HepG2 (cell line): ENCODE data around the gene PRKD2. TPM values are rescaled to one million over a fixed set of nuclear protein-coding genes. Genes with fewer than 3 reads are reported as not detected.

Experiments
- CCDC6 ChIP-seq: sonication (generic); formaldehyde crosslinking; IDR thresholded peaks from 2 replicates; pipeline ENCODE4 v1.8.1; 2022; ENCODE audit warnings: mild to moderate bottlenecking, missing genetic modification reagents, moderate library complexity
- FOXO1 ChIP-seq: sonication (generic); formaldehyde crosslinking; IDR thresholded peaks from 2 replicates; pipeline ENCODE4 v1.4.0; 2020; ENCODE audit warnings: missing genetic modification reagents
- KMT2B ChIP-seq: IDR thresholded peaks from 2 replicates; pipeline ENCODE4 v1.6.1; 2016; ENCODE audit warnings: missing genetic modification reagents, missing compliant biosample characterization
- MAZ ChIP-seq, 2 experiments: sonication (generic) in 1 of 2; formaldehyde crosslinking in 1 of 2; IDR thresholded peaks; 2 replicates each; pipeline versions ENCODE4 v1.5.0 to v1.6.1; 2012 to 2020; ENCODE audit warnings: low read depth in 2 of 2, mild to moderate bottlenecking in 2 of 2, borderline replicate concordance in 1 of 2, improper control_type of control experiment in 1 of 2, low read length in 1 of 2, missing genetic modification reagents in 1 of 2, moderate library complexity in 1 of 2
- NFE2L2 ChIP-seq: fragments of 150-350 bp; IDR thresholded peaks from 2 replicates; pipeline ENCODE4 v1.6.1; 2014; ENCODE audit warnings: low read length
- NPAS2 ChIP-seq: sonication (generic); formaldehyde crosslinking; IDR thresholded peaks from 2 replicates; pipeline ENCODE4 v1.8.0; 2022; ENCODE audit warnings: mild to moderate bottlenecking, missing genetic modification reagents, borderline replicate concordance
- NR3C1 ChIP-seq: sonication (generic); formaldehyde crosslinking; IDR thresholded peaks from 2 replicates; pipeline ENCODE4 v1.4.0; 2020; ENCODE audit warnings: missing genetic modification reagents
- PCBP1 ChIP-seq: fragments of 200-400 bp; formaldehyde crosslinking; IDR thresholded peaks from 2 replicates; pipeline ENCODE4 v1.6.1; 2017; ENCODE audit warnings: mild to moderate bottlenecking, low read depth, low read length, borderline replicate concordance
- SRSF4 ChIP-seq: fragments of 200-400 bp; formaldehyde crosslinking; IDR thresholded peaks from one replicate; pipeline ENCODE4 v1.6.1; 2018; ENCODE audit warnings: mild to moderate bottlenecking, low read depth, low read length, moderate library complexity; ENCODE audit not compliant: poor library complexity, severe bottlenecking
- TAF15 ChIP-seq: fragments of 200-400 bp; formaldehyde crosslinking; IDR thresholded peaks from one replicate; pipeline ENCODE4 v1.6.1; 2018; ENCODE audit warnings: mild to moderate bottlenecking, low read depth, low read length; ENCODE audit not compliant: poor library complexity, severe bottlenecking
- YEATS2 ChIP-seq: sonication (generic); formaldehyde crosslinking; IDR thresholded peaks from 2 replicates; pipeline ENCODE4 v1.4.0; 2020; ENCODE audit warnings: missing genetic modification reagents, borderline replicate concordance
- ZBTB3 ChIP-seq: sonication (generic); formaldehyde crosslinking; IDR thresholded peaks from 2 replicates; pipeline ENCODE4 v1.4.0; 2020; ENCODE audit warnings: low read depth, mild to moderate bottlenecking, moderate library complexity, missing genetic modification reagents, borderline replicate concordance
- ZBTB7A ChIP-seq: sonication (generic); formaldehyde crosslinking; IDR thresholded peaks from 2 replicates; pipeline ENCODE4 v1.8.0; 2022; ENCODE audit warnings: mild to moderate bottlenecking, missing genetic modification reagents
- ZMAT3 ChIP-seq: sonication (generic); formaldehyde crosslinking; conservative IDR thresholded peaks from 2 replicates; pipeline ENCODE4 v1.7.0; 2021; ENCODE audit warnings: missing genetic modification reagents
- ZNF326 ChIP-seq: sonication (generic); formaldehyde crosslinking; IDR thresholded peaks from 2 replicates; pipeline ENCODE4 v1.4.0; 2020; ENCODE audit warnings: missing genetic modification reagents, borderline replicate concordance
- ZNF550 ChIP-seq: sonication (generic); formaldehyde crosslinking; IDR thresholded peaks from 2 replicates; pipeline ENCODE4 v1.4.0; 2020; ENCODE audit warnings: mild to moderate bottlenecking, missing genetic modification reagents, borderline replicate concordance
- ZNF570 ChIP-seq: sonication (generic); formaldehyde crosslinking; IDR thresholded peaks from 2 replicates; pipeline ENCODE4 v1.4.0; 2020; ENCODE audit warnings: mild to moderate bottlenecking, missing genetic modification reagents, borderline replicate concordance
- ZNF7 ChIP-seq: IDR thresholded peaks from 2 replicates; pipeline ENCODE4 v1.6.1; 2016; ENCODE audit warnings: missing biosample characterization, missing genetic modification reagents
- ZNF75D ChIP-seq: sonication (generic); formaldehyde crosslinking; IDR thresholded peaks from 2 replicates; pipeline ENCODE4 v1.8.1; 2023; ENCODE audit warnings: missing genetic modification reagents, mild to moderate bottlenecking, borderline replicate concordance
- ZNF883 ChIP-seq: sonication (generic); formaldehyde crosslinking; IDR thresholded peaks from 2 replicates; pipeline ENCODE4 v1.5.1; 2020; ENCODE audit warnings: mild to moderate bottlenecking, missing genetic modification reagents; ENCODE audit errors: not compliant biosample characterization
- polyA plus RNA-seq, 8 experiments: library from polyadenylated mRNA; depleted of rRNA in 3 of 8; stranded (reverse) in 7 of 8; unstranded in 1 of 8; fragments of >200 nt; fragmentation: Illumina TruSeq in 4 of 8; extraction: Trizol in 4 of 8; gene quantifications; 2 replicates each; pipeline versions ENCODE4 v1.2.1 to v1.2.3, GENCODE V29; 2011 to 2016; ENCODE audit warnings: low read depth in 4 of 8, missing spikeins in 1 of 8, mixed read lengths in 1 of 8; ENCODE audit not compliant: insufficient read depth in 1 of 8
- total RNA-seq, 5 experiments: library from RNA; depleted of rRNA; stranded (reverse); fragments of >200 nt; fragmentation: Illumina TruSeq; extraction: Trizol; gene quantifications; 2 replicates each; pipeline ENCODE4 v1.2.3, GENCODE V29; 2016; ENCODE audit warnings: low read depth in 1 of 5
- TF ChIP-seq, protein P1 (sequence below): sonication (generic); formaldehyde crosslinking; IDR thresholded peaks from 2 replicates; pipeline ENCODE4 v1.5.0; 2020; ENCODE audit warnings: mild to moderate bottlenecking, missing genetic modification reagents
- TF ChIP-seq, protein P2 (sequence below): sonication (generic); formaldehyde crosslinking; IDR thresholded peaks from 2 replicates; pipeline ENCODE4 v1.5.0; 2020; ENCODE audit warnings: mild to moderate bottlenecking, missing genetic modification reagents, borderline replicate concordance

Gene PRKD2
- total and polyA plus RNA-seq, 2 of the 13 experiments (the other 11 are each of a cell fraction or from before 2014, with no cell fraction given) = 6.7 to 7.3 TPM

- TF ChIP-seq, protein P1, sequence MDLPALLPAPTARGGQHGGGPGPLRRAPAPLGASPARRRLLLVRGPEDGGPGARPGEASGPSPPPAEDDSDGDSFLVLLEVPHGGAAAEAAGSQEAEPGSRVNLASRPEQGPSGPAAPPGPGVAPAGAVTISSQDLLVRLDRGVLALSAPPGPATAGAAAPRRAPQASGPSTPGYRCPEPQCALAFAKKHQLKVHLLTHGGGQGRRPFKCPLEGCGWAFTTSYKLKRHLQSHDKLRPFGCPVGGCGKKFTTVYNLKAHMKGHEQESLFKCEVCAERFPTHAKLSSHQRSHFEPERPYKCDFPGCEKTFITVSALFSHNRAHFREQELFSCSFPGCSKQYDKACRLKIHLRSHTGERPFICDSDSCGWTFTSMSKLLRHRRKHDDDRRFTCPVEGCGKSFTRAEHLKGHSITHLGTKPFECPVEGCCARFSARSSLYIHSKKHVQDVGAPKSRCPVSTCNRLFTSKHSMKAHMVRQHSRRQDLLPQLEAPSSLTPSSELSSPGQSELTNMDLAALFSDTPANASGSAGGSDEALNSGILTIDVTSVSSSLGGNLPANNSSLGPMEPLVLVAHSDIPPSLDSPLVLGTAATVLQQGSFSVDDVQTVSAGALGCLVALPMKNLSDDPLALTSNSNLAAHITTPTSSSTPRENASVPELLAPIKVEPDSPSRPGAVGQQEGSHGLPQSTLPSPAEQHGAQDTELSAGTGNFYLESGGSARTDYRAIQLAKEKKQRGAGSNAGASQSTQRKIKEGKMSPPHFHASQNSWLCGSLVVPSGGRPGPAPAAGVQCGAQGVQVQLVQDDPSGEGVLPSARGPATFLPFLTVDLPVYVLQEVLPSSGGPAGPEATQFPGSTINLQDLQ = no peak
- no peak for TF ChIP-seq SRSF4
- TF ChIP-seq ZNF326 (CRISPR knock-in tag) = no peak
- TF ChIP-seq ZBTB7A (CRISPR knock-in tag) = no peak
- 0 out of 2 replicates have a peak, but pooled peaks have one; percentile 5 for TF ChIP-seq ZMAT3 (CRISPR knock-in tag)
- TF ChIP-seq PCBP1 = no peak
- no peak for TF ChIP-seq NR3C1 (CRISPR knock-in tag)
- no peak for TF ChIP-seq TAF15
- no peak for TF ChIP-seq NPAS2 (CRISPR knock-in tag)
- TF ChIP-seq ZNF570 = no peak
- no peak for TF ChIP-seq NFE2L2
- no peak for TF ChIP-seq ZNF75D (CRISPR knock-in tag)
- TF ChIP-seq ZNF550 (CRISPR knock-in tag) = no peak
- no peak for TF ChIP-seq MAZ (IDR thresholded peaks at IDR 0.05; ENCODE audit: borderline replicate concordance, low read depth, low read length)
- TF ChIP-seq MAZ (CRISPR knock-in tag; IDR thresholded peaks at IDR 0.05; ENCODE audit: low read depth) = 0 out of 2 replicates have a peak, but pooled peaks have one; percentile 29
- TF ChIP-seq YEATS2 (CRISPR knock-in tag) = no peak
- no peak for TF ChIP-seq CCDC6 (CRISPR knock-in tag)
- no peak for TF ChIP-seq KMT2B (CRISPR knock-in tag)
- TF ChIP-seq, protein P2, sequence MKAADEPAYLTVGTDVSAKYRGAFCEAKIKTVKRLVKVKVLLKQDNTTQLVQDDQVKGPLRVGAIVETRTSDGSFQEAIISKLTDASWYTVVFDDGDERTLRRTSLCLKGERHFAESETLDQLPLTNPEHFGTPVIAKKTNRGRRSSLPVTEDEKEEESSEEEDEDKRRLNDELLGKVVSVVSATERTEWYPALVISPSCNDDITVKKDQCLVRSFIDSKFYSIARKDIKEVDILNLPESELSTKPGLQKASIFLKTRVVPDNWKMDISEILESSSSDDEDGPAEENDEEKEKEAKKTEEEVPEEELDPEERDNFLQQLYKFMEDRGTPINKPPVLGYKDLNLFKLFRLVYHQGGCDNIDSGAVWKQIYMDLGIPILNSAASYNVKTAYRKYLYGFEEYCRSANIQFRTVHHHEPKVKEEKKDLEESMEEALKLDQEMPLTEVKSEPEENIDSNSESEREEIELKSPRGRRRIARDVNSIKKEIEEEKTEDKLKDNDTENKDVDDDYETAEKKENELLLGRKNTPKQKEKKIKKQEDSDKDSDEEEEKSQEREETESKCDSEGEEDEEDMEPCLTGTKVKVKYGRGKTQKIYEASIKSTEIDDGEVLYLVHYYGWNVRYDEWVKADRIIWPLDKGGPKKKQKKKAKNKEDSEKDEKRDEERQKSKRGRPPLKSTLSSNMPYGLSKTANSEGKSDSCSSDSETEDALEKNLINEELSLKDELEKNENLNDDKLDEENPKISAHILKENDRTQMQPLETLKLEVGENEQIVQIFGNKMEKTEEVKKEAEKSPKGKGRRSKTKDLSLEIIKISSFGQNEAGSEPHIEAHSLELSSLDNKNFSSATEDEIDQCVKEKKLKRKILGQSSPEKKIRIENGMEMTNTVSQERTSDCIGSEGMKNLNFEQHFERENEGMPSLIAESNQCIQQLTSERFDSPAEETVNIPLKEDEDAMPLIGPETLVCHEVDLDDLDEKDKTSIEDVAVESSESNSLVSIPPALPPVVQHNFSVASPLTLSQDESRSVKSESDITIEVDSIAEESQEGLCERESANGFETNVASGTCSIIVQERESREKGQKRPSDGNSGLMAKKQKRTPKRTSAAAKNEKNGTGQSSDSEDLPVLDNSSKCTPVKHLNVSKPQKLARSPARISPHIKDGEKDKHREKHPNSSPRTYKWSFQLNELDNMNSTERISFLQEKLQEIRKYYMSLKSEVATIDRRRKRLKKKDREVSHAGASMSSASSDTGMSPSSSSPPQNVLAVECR (CRISPR knock-in tag) = peak; percentile 32; the same call in 1 of the 2 replicates
- TF ChIP-seq FOXO1 = no peak
- TF ChIP-seq ZBTB3 (CRISPR knock-in tag) = no peak
- TF ChIP-seq ZNF883 = no peak
- TF ChIP-seq ZNF7 (CRISPR knock-in tag) = no peak
Measured at GRCh38 chr19:46661020-46661731, 55.7 kb downstream of the PRKD2 start, which contains the start of gene DACT3 (continued).
